HFF-Myc (cell line): ENCODE results near the gene WDR5.

Source experiments
- DNase-seq: peaks from one replicate; pipeline ENCODE4 v3.0.0-alpha.2; 2011; ENCODE audit warnings: low read depth; ENCODE audit errors: extremely low read depth
- H3K4me3 ChIP-seq: replicated peaks from 2 replicates; pipeline ENCODE4 v1.5.1; 2011; ENCODE audit warnings: low read depth, mild to moderate bottlenecking, control low read depth, low read length
- TF ChIP-seq, protein P1 (sequence below): IDR thresholded peaks from 2 replicates; pipeline ENCODE4 v1.5.1; 2012; ENCODE audit warnings: mild to moderate bottlenecking, low read depth, low read length, control low read depth; ENCODE audit errors: missing control alignments

WDR5 gene

DNA sequence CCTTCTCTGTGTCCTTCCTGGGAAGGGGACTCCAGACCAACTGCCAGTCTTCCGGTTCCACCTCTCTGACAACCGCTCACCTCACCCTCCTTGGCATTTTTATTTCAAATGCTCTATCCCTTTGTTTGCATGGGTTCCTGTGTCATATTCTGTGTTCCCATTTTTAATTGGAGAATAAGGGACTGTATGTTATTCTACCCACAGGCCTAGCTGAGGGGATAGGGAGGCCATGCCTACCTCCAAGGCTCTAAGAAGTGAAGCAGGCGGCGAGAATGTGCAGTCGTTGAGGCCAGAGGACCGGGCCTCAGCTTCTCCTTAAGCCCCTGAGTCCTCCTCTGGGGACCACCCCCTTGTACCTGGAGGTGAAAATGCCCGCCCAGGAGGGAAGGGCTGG is 936 bp upstream of the WDR5 start:
- no peak for DNase-seq
- TF ChIP-seq, protein P1, sequence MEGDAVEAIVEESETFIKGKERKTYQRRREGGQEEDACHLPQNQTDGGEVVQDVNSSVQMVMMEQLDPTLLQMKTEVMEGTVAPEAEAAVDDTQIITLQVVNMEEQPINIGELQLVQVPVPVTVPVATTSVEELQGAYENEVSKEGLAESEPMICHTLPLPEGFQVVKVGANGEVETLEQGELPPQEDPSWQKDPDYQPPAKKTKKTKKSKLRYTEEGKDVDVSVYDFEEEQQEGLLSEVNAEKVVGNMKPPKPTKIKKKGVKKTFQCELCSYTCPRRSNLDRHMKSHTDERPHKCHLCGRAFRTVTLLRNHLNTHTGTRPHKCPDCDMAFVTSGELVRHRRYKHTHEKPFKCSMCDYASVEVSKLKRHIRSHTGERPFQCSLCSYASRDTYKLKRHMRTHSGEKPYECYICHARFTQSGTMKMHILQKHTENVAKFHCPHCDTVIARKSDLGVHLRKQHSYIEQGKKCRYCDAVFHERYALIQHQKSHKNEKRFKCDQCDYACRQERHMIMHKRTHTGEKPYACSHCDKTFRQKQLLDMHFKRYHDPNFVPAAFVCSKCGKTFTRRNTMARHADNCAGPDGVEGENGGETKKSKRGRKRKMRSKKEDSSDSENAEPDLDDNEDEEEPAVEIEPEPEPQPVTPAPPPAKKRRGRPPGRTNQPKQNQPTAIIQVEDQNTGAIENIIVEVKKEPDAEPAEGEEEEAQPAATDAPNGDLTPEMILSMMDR: no peak
- H3K4me3 ChIP-seq: peak overlapping the region; percentile 99

DNA sequence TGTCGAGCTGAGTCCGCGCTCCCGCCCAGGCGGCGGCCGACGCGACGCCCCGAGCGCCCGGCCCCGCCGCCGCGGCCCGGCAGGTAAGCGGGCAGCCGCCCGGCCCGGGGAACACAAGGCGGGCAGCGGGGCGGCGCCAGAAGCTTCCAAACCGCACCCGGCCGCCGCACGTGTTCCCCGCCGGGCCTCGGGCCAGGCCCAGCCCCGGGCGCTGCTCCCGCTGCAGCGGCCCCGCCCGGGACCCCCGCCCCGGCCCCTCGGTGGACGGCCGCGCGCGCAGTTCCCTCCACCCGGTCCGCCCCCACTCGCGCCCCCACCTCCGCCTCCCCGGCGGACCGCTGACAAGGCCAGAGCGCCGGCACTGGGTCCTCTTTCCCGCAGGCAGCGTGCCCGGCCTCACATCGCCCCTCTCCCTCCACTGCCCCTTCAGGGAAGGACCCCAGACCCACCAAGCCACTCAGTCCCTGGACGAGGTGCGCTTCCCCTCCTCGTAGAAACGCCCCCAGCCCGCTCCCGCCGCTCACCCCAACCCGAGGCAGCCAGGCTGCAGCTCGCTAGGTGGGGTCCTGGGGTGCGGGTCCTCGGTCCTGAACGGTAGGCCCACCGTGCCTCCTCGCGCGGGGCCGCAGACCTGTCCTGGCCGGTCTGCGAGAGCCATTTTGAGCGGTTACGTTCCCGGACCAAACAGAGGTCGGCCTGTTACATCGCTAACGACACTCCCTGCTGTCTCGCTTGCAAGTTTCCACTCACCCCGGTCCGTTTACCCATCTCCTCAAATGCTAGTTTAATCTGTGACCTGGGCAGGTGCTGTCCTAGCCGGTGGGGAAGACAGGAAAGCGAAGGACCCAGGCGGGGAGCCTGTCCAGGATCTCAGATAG is 475 bp downstream of the WDR5 start:
- peak overlapping the region; percentile 99 for H3K4me3 ChIP-seq
- TF ChIP-seq, protein P1: no peak
- no peak for DNase-seq

DNA sequence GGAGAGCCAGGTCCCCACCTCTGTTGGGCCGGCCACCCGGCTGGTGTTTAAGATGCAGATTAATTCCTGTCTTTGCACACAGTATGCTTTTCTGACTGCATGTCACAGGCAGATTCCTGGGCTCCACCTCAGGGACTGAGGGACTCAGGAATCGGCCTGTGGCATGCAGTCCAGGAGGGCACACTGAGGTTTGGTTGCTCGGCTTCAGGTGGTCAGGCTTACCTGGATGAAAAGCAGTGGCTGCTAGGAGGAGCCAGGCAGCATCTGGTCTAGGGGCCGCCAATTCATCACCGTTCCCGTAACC is 1.1 kb downstream of the WDR5 start:
- no peak for DNase-seq
- TF ChIP-seq, protein P1: no peak
- H3K4me3 ChIP-seq: peak overlapping the region; percentile 99

DNA sequence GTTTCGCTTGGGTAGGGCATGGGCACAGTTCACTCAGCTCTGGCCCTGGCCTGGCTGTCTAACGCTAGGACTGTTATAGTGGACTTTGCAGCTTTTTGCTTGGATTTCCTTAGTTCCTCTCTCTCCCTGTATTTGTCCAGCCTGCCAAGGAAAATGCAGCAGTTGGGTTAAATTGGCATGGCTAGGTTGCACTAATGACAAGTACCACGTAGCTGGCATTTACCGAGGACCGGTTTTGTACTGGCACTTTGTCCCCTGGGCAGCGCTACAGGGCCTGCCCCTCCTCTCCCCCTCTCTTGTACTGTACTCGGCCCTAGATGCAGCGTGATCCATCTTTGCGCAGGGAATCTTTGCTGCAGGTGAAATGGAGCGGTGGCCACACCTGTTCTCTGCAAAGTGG is 2.4 kb downstream of the WDR5 start:
- TF ChIP-seq, protein P1: no peak
- DNase-seq: no peak
- peak overlapping the region; percentile 99 for H3K4me3 ChIP-seq

DNA sequence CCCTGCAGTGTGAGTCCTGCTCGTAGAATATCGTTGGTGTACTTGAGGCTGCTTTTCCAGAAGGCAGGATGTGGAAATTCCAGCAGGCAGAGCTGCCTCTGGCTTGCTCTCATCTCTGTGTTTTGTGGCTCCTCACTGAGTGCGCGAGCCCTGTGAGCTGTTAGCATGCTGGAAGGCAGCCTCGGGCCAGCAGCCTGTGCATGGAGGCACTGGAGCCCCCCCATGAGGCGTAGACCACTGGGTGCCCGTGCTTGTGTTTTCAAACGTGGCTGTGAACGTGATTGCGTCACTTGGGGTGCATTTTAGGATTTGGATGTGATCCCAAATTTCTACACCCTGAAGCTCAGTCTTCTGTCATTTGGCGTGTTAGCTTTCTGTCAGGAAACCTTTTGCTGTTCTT is 3.2 kb downstream of the WDR5 start:
- TF ChIP-seq, protein P1: no peak
- no peak for DNase-seq
- H3K4me3 ChIP-seq: peak overlapping the region; percentile 99

DNA sequence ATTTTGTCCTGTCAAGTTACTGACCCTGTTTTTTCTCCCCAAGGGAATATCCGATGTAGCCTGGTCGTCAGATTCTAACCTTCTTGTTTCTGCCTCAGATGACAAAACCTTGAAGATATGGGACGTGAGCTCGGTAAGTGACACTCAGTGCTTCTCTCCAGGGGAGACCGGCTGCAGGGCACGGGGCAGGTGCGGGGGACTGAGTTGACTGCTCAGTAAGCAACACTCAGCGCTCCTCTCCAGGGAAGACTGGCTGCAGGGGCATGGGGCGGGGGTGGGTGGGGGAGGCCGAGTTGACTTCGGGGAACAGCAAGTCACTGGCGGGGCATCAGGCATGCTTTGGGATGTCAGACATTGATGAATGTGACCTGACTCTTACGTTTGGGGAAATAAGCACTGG is 6.0 kb downstream of the WDR5 start:
- no peak for DNase-seq
- H3K4me3 ChIP-seq: no peak overlapping the region
- TF ChIP-seq, protein P1: no peak

DNA sequence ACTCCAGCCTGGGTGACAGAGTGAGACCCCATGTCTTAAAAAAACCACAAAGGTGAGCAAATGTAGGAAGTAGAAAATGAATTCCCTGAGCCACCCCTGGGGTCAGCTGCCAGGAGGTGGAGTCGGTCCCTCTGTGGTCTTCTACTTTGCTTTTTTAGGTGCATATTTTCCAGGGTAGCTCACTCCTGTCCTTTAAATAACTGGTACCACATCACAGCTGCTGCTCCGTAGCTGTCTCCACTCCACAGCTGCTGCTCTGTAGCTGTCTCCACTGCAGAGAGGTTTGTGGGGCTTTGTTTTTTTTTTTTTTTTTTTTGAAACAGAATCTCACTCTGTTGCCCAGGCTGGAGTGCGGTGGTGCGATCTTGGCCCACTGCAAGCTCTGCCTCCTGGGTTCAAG is 8.9 kb downstream of the WDR5 start:
- no peak overlapping the region for H3K4me3 ChIP-seq
- TF ChIP-seq, protein P1: no peak
- DNase-seq: no peak
